Smooth muscle cell (in vitro differentiated cells): ENCODE measurements around the gene CA14. TPM values are rescaled to one million over a fixed set of nuclear protein-coding genes. Genes with fewer than 3 reads are reported as not detected.

Experiments
- DNase-seq: peaks from one replicate; lab custom pipeline; 2025; ENCODE audit not compliant: unreplicated experiment; lab: John Stamatoyannopoulos, UW
- H2AFZ ChIP-seq: fragments of 200-600 bp; sonication (generic); 2 replicates; pipeline ENCODE4 v1.6.0; 2016; ENCODE audit warnings: antibody characterized with exemption, low read depth, mild to moderate bottlenecking
- H3F3A ChIP-seq: fragments of 200-600 bp; sonication (generic); 2 replicates; pipeline ENCODE4 v1.6.0; 2017; ENCODE audit warnings: antibody characterized with exemption, low read depth
- H3K27ac ChIP-seq: fragments of 200-600 bp; sonication (generic); 2 replicates; pipeline ENCODE4 v1.5.1; 2016; ENCODE audit warnings: low read depth, mild to moderate bottlenecking
- H3K27me3 ChIP-seq: fragments of 200-600 bp; sonication (generic); 2 replicates; pipeline ENCODE4 v1.6.1; 2016; ENCODE audit warnings: low read depth, mild to moderate bottlenecking
- H3K36me3 ChIP-seq: fragments of 200-600 bp; sonication (generic); 2 replicates; pipeline ENCODE4 v1.5.1; 2016; ENCODE audit warnings: low read depth
- H3K4me1 ChIP-seq: fragments of 200-600 bp; sonication (generic); 2 replicates; pipeline ENCODE4 v1.5.1; 2016; ENCODE audit warnings: low read depth
- H3K4me2 ChIP-seq: fragments of 200-600 bp; sonication (generic); 2 replicates; pipeline ENCODE4 v1.6.0; 2016; ENCODE audit warnings: mild to moderate bottlenecking
- H3K4me3 ChIP-seq: fragments of 200-600 bp; sonication (generic); 2 replicates; pipeline ENCODE4 v1.5.1; 2016; ENCODE audit warnings: mild to moderate bottlenecking
- H3K79me2 ChIP-seq: fragments of 200-600 bp; sonication (generic); 2 replicates; pipeline ENCODE4 v1.6.0; 2016; ENCODE audit warnings: low read depth, mild to moderate bottlenecking
- H3K9ac ChIP-seq: fragments of 200-600 bp; sonication (generic); 2 replicates; pipeline ENCODE4 v1.6.0; 2016; ENCODE audit warnings: low read depth
- H3K9me3 ChIP-seq: fragments of 200-600 bp; sonication (generic); replicated peaks from 2 replicates; pipeline ENCODE4 v1.5.1; 2016; ENCODE audit warnings: low read depth
- H4K20me1 ChIP-seq: fragments of 200-600 bp; sonication (generic); 2 replicates; pipeline ENCODE4 v1.6.0; 2016; ENCODE audit warnings: low read depth
- CTCF ChIP-seq: fragments of 200-600 bp; sonication (generic); IDR thresholded peaks from 2 replicates; pipeline ENCODE4 v1.5.1; 2017; ENCODE audit warnings: borderline replicate concordance, mild to moderate bottlenecking, antibody characterized with exemption; ENCODE audit not compliant: insufficient read depth, poor library complexity, severe bottlenecking
- WGBS: methylation state at CpG from one replicate; pipeline ENCODE4 v1.1.7; 2016; ENCODE audit warnings: low lambda C conversion rate; 5-methylcytosine and 5-hydroxymethylcytosine counted together
- polyA plus RNA-seq: library from polyadenylated mRNA; unstranded; fragments of >200 nt; fragmentation: Nextera tagmentation; extraction: Ambion mirVana; gene quantifications from 2 replicates; pipeline ENCODE4 v1.2.1, GENCODE V29; 2016
- total RNA-seq: library from RNA; depleted of rRNA; stranded (reverse); fragments of >200 nt; gene quantifications from 2 replicates; pipeline ENCODE4 v1.2.3, GENCODE V29; 2014

CA14 gene
- total and polyA plus RNA-seq, 2 experiments from 2014 or later = 0.59 TPM; not detected in 1

- Histone ChIP-seq H3K9ac (peak overlapping the region; percentile 81), H2AFZ (peak overlapping the region; percentile 77), H3K4me3 (peak overlapping the region; percentile 82), H3K79me2 (peaks cover 52% of the 10 kb centered on the region), H3K27me3 (no peaks in the 10 kb centered on the region), H3K9me3 (no peaks in the 10 kb centered on the region), H3K4me2 (peak overlapping the region; percentile 90), H3K4me1 (peaks cover 14% of the 10 kb centered on the region), H3K36me3 (no peaks in the 10 kb centered on the region), H4K20me1 (peaks cover 13% of the 10 kb centered on the region), H3F3A (peaks cover 7% of the 10 kb centered on the region), H3K27ac (peak overlapping the region; percentile 68)
- under 1% methylated on average over 9 of the region's 9 CpGs for WGBS
- DNase-seq = no peak
- no peak for TF ChIP-seq CTCF
Measured at GRCh38 chr1:150234309-150234565, 23.3 kb upstream of the CA14 start.

GRCh38 chr1:150234566-150235293, 22.8 kb upstream of the CA14 start:
- peak overlapping the region; percentile 82 for H3K4me3 ChIP-seq
- H3K4me1 ChIP-seq = peaks cover 14% of the 10 kb centered on the region
- no peaks in the 10 kb centered on the region for H3K9me3 ChIP-seq
- peaks cover 7% of the 10 kb centered on the region for H3F3A ChIP-seq
- 1% methylated on average over 75 of the region's 78 CpGs for WGBS
- peaks cover 52% of the 10 kb centered on the region for H3K79me2 ChIP-seq
- no peaks in the 10 kb centered on the region for H3K36me3 ChIP-seq
- DNase-seq = peak; percentile 61
- peak overlapping the region; percentile 81 for H3K9ac ChIP-seq
- H2AFZ ChIP-seq = peak overlapping the region; percentile 77
- peak overlapping the region; percentile 68 for H3K27ac ChIP-seq
- no peak for TF ChIP-seq CTCF
- H4K20me1 ChIP-seq = peaks cover 13% of the 10 kb centered on the region
- H3K4me2 ChIP-seq = peak overlapping the region; percentile 90
- H3K27me3 ChIP-seq = no peaks in the 10 kb centered on the region

GRCh38 chr1:150235294-150235851, 22.2 kb upstream of the CA14 start:
- Histone ChIP-seq H3K9me3 (no peaks in the 10 kb centered on the region), H3K27me3 (no peaks in the 10 kb centered on the region), H4K20me1 (peaks cover 13% of the 10 kb centered on the region), H3K79me2 (peaks cover 47% of the 10 kb centered on the region), H3K27ac (peak overlapping the region; percentile 68), H3F3A (peaks cover 7% of the 10 kb centered on the region), H3K9ac (peak overlapping the region; percentile 81), H3K4me3 (peak overlapping the region; percentile 82), H3K4me2 (peak overlapping the region; percentile 90), H3K4me1 (peaks cover 14% of the 10 kb centered on the region), H2AFZ (peak overlapping the region; percentile 77), H3K36me3 (no peaks in the 10 kb centered on the region)
- WGBS = 4% methylated on average over 27 of the region's 27 CpGs
- no peak for DNase-seq
- no peak for TF ChIP-seq CTCF
